HepG2 (cell line): ENCODE measurements around the gene APOL4.

Source experiments
- CBX2 ChIP-seq, 2 experiments: fragments of 200-600 bp in 1 of 2; sonication (generic); formaldehyde crosslinking in 1 of 2; IDR thresholded peaks; 2 replicates each; pipeline versions ENCODE4 v1.7.0 to v1.8.1; 2018 to 2022; ENCODE audit warnings: low read depth in 2 of 2, low read length in 1 of 2, mild to moderate bottlenecking in 1 of 2, missing genetic modification reagents in 1 of 2
- CREB1 ChIP-seq, 2 experiments: fragments of 450-650 bp in 1 of 2; IDR thresholded peaks; 2 replicates each; pipeline ENCODE4 v1.6.1; 2016 to 2017; ENCODE audit warnings: control low read depth in 1 of 2, mild to moderate bottlenecking in 1 of 2, missing compliant biosample characterization in 1 of 2, missing genetic modification characterization in 1 of 2
- ESRRA ChIP-seq: sonication (generic); formaldehyde crosslinking; IDR thresholded peaks from 2 replicates; pipeline ENCODE4 v1.5.1; 2020; ENCODE audit warnings: mild to moderate bottlenecking, low read depth, missing genetic modification reagents
- FOXM1 ChIP-seq: sonication (generic); formaldehyde crosslinking; IDR thresholded peaks from 2 replicates; pipeline ENCODE4 v1.5.0; 2020; ENCODE audit warnings: missing genetic modification reagents
- HCFC1 ChIP-seq: fragments of 150-350 bp; IDR thresholded peaks from 2 replicates; pipeline ENCODE4 v1.6.1; 2014; ENCODE audit warnings: low read depth, low read length
- ZNF3 ChIP-seq: IDR thresholded peaks from 2 replicates; pipeline ENCODE4 v1.7.0; 2017; ENCODE audit warnings: inconsistent platforms
- ZNF619 ChIP-seq: sonication (generic); formaldehyde crosslinking; IDR thresholded peaks from 2 replicates; pipeline ENCODE4 v1.4.0; 2020; ENCODE audit warnings: mild to moderate bottlenecking, missing genetic modification reagents
- TF ChIP-seq, protein P1 (sequence below): sonication (generic); formaldehyde crosslinking; IDR thresholded peaks from 2 replicates; pipeline ENCODE4 v1.5.0; 2020; ENCODE audit warnings: mild to moderate bottlenecking, missing genetic modification reagents, moderate library complexity

DNA sequence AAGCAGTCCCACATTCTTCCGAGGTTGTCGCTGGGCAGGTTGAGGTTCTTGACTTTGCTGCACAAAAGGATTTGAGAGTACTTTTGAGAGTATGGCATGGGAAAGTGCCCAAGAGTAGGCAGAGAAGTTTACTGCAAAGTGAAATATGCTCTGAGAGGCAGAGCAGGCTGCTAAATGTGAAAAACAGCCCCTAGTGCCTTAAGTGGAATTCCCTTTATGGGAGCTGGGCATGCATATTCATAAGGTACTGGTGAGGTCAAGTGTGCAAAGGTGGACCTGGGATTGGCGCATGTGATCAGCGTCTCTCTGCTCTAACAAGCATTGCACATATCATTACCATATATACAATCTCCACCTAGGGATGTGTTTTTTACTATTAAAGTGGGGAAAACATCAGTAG is 12.0 kb upstream of the APOL4 start:
- TF ChIP-seq CBX2 (IDR thresholded peaks at IDR 0.05; ENCODE audit: low read depth, low read length) (no peak), CBX2 (CRISPR knock-in tag; IDR thresholded peaks at IDR 0.05; ENCODE audit: low read depth) (no peak), ZNF619 (CRISPR knock-in tag) (no peak), HCFC1 (no peak), ESRRA (CRISPR knock-in tag) (no peak), ZNF3 (CRISPR knock-in tag) (no peak), FOXM1 (CRISPR knock-in tag) (no peak), CREB1 (IDR thresholded peaks at IDR 0.05) (no peak), CREB1 (CRISPR knock-in tag; IDR thresholded peaks at IDR 0.05) (no peak)
- TF ChIP-seq, protein P1, sequence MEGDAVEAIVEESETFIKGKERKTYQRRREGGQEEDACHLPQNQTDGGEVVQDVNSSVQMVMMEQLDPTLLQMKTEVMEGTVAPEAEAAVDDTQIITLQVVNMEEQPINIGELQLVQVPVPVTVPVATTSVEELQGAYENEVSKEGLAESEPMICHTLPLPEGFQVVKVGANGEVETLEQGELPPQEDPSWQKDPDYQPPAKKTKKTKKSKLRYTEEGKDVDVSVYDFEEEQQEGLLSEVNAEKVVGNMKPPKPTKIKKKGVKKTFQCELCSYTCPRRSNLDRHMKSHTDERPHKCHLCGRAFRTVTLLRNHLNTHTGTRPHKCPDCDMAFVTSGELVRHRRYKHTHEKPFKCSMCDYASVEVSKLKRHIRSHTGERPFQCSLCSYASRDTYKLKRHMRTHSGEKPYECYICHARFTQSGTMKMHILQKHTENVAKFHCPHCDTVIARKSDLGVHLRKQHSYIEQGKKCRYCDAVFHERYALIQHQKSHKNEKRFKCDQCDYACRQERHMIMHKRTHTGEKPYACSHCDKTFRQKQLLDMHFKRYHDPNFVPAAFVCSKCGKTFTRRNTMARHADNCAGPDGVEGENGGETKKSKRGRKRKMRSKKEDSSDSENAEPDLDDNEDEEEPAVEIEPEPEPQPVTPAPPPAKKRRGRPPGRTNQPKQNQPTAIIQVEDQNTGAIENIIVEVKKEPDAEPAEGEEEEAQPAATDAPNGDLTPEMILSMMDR (CRISPR knock-in tag): no peak
